ENCODE data around the gene HADHA.

Gene HADHA

GRCh38 chr2:26203906-26204305 lies 40.5 kb downstream of the HADHA start:
- TF ChIP-seq SUZ12 (IDR thresholded peaks at IDR 0.05; ENCODE audit: extremely low read depth, insufficient read depth, insufficient read length) (no peak), ZNF274 (IDR thresholded peaks at IDR 0.05; ENCODE audit: low read depth, low read length) (no peak), YY1 (IDR thresholded peaks at IDR 0.05; ENCODE audit: insufficient read depth, insufficient read length) (no peak)
- H3K27me3 ChIP-seq (ENCODE audit: insufficient read depth, insufficient read length), result no peaks in the 10 kb centered on the region
- no peak overlapping the region for H3K4me3 ChIP-seq (ENCODE audit: insufficient read length, low read depth)
- DNase-seq (ENCODE audit: low read depth, low spot score), result no peak
- H3K9me3 ChIP-seq (ENCODE audit: insufficient read depth, low read length), result no peaks in the 10 kb centered on the region
- H3K9ac ChIP-seq (ENCODE audit: insufficient read length, low read depth), result no peak overlapping the region
- H3K4me1 ChIP-seq (ENCODE audit: insufficient read depth, insufficient read length), result no peaks in the 10 kb centered on the region
- H3K36me3 ChIP-seq (ENCODE audit: insufficient read depth, insufficient read length, low read length), result peaks cover 59% of the 10 kb centered on the region

GRCh38 chr2:26202981-26203490 lies 41.4 kb downstream of the HADHA start:
- H3K36me3 ChIP-seq (ENCODE audit: insufficient read depth, insufficient read length, low read length), result peaks cover 59% of the 10 kb centered on the region

GRCh38 chr2:26197516-26197915 lies 46.9 kb downstream of the HADHA start:
- no peaks in the 10 kb centered on the region for H3K9me3 ChIP-seq (ENCODE audit: insufficient read depth, low read length)

More at GRCh38 chr2:26202981-26203490, 41.4 kb downstream of the HADHA start:
- H3K4me1 ChIP-seq (ENCODE audit: insufficient read depth, insufficient read length), result no peaks in the 10 kb centered on the region
- no peak overlapping the region for H3K4me3 ChIP-seq (ENCODE audit: insufficient read length, low read depth)
- no peak for DNase-seq (ENCODE audit: low read depth, low spot score)
- no peaks in the 10 kb centered on the region for H3K27me3 ChIP-seq (ENCODE audit: insufficient read depth, insufficient read length)
- H3K9me3 ChIP-seq (ENCODE audit: insufficient read depth, low read length), result no peaks in the 10 kb centered on the region
- no peak overlapping the region for H3K9ac ChIP-seq (ENCODE audit: insufficient read length, low read depth)
- no peak for TF ChIP-seq ZNF274 (IDR thresholded peaks at IDR 0.05; ENCODE audit: low read depth, low read length)
- TF ChIP-seq SUZ12 (IDR thresholded peaks at IDR 0.05; ENCODE audit: extremely low read depth, insufficient read depth, insufficient read length), result no peak
- TF ChIP-seq YY1 (IDR thresholded peaks at IDR 0.05; ENCODE audit: insufficient read depth, insufficient read length), result no peak

GRCh38 chr2:26196683-26197418 lies 47.6 kb downstream of the HADHA start:
- H3K27me3 ChIP-seq (ENCODE audit: insufficient read depth, insufficient read length), result no peaks in the 10 kb centered on the region
- H3K36me3 ChIP-seq (ENCODE audit: insufficient read depth, insufficient read length, low read length), result peaks cover 87% of the 10 kb centered on the region
- no peak overlapping the region for H3K4me3 ChIP-seq (ENCODE audit: insufficient read length, low read depth)
- no peaks in the 10 kb centered on the region for H3K4me1 ChIP-seq (ENCODE audit: insufficient read depth, insufficient read length)
- H3K9ac ChIP-seq (ENCODE audit: insufficient read length, low read depth), result no peak overlapping the region
- DNase-seq (ENCODE audit: low read depth, low spot score), result no peak
- no peaks in the 10 kb centered on the region for H3K9me3 ChIP-seq (ENCODE audit: insufficient read depth, low read length)
- TF ChIP-seq ZNF274 (IDR thresholded peaks at IDR 0.05; ENCODE audit: low read depth, low read length), result no peak
- no peak for TF ChIP-seq SUZ12 (IDR thresholded peaks at IDR 0.05; ENCODE audit: extremely low read depth, insufficient read depth, insufficient read length)
- no peak for TF ChIP-seq YY1 (IDR thresholded peaks at IDR 0.05; ENCODE audit: insufficient read depth, insufficient read length)

More at GRCh38 chr2:26197516-26197915, 46.9 kb downstream of the HADHA start:
- no peaks in the 10 kb centered on the region for H3K27me3 ChIP-seq (ENCODE audit: insufficient read depth, insufficient read length)
- peaks cover 82% of the 10 kb centered on the region for H3K36me3 ChIP-seq (ENCODE audit: insufficient read depth, insufficient read length, low read length)
- DNase-seq (ENCODE audit: low read depth, low spot score), result no peak
- H3K4me1 ChIP-seq (ENCODE audit: insufficient read depth, insufficient read length), result no peaks in the 10 kb centered on the region
- no peak overlapping the region for H3K9ac ChIP-seq (ENCODE audit: insufficient read length, low read depth)
- no peak for TF ChIP-seq SUZ12 (IDR thresholded peaks at IDR 0.05; ENCODE audit: extremely low read depth, insufficient read depth, insufficient read length)
- TF ChIP-seq ZNF274 (IDR thresholded peaks at IDR 0.05; ENCODE audit: low read depth, low read length), result no peak
- TF ChIP-seq YY1 (IDR thresholded peaks at IDR 0.05; ENCODE audit: insufficient read depth, insufficient read length), result no peak
- H3K4me3 ChIP-seq (ENCODE audit: insufficient read length, low read depth), result no peak overlapping the region

- Histone ChIP-seq H3K9ac (ENCODE audit: insufficient read length, low read depth) (no peak overlapping the region), H3K9me3 (ENCODE audit: insufficient read depth, low read length) (no peaks in the 10 kb centered on the region), H3K4me3 (ENCODE audit: insufficient read length, low read depth) (no peak overlapping the region), H3K27me3 (ENCODE audit: insufficient read depth, insufficient read length) (no peaks in the 10 kb centered on the region), H3K36me3 (ENCODE audit: insufficient read depth, insufficient read length, low read length) (peaks cover 92% of the 10 kb centered on the region), H3K4me1 (ENCODE audit: insufficient read depth, insufficient read length) (no peaks in the 10 kb centered on the region)
- TF ChIP-seq YY1 (IDR thresholded peaks at IDR 0.05; ENCODE audit: insufficient read depth, insufficient read length) (no peak), ZNF274 (IDR thresholded peaks at IDR 0.05; ENCODE audit: low read depth, low read length) (no peak), SUZ12 (IDR thresholded peaks at IDR 0.05; ENCODE audit: extremely low read depth, insufficient read depth, insufficient read length) (no peak)
- no peak for DNase-seq (ENCODE audit: low read depth, low spot score)
These were observed 49.1 kb downstream of the HADHA start for GRCh38 chr2:26195040-26195984.

- peaks cover 86% of the 10 kb centered on the region for H3K36me3 ChIP-seq (ENCODE audit: insufficient read depth, insufficient read length, low read length)
- H3K4me1 ChIP-seq (ENCODE audit: insufficient read depth, insufficient read length), result no peaks in the 10 kb centered on the region
- DNase-seq (ENCODE audit: low read depth, low spot score), result no peak
- no peak overlapping the region for H3K9ac ChIP-seq (ENCODE audit: insufficient read length, low read depth)
- H3K27me3 ChIP-seq (ENCODE audit: insufficient read depth, insufficient read length), result no peaks in the 10 kb centered on the region
- H3K9me3 ChIP-seq (ENCODE audit: insufficient read depth, low read length), result no peaks in the 10 kb centered on the region
- H3K4me3 ChIP-seq (ENCODE audit: insufficient read length, low read depth), result no peak overlapping the region
- TF ChIP-seq SUZ12 (IDR thresholded peaks at IDR 0.05; ENCODE audit: extremely low read depth, insufficient read depth, insufficient read length), result no peak
- no peak for TF ChIP-seq ZNF274 (IDR thresholded peaks at IDR 0.05; ENCODE audit: low read depth, low read length)
- no peak for TF ChIP-seq YY1 (IDR thresholded peaks at IDR 0.05; ENCODE audit: insufficient read depth, insufficient read length)
These were observed 50.7 kb downstream of the HADHA start for GRCh38 chr2:26193578-26194231.
